GM18507 (cell line): ENCODE data around the gene LAMA2.

Experiments
- DNase-seq: peaks from one replicate; pipeline ENCODE4 v3.0.0; 2011; ENCODE audit warnings: low read depth; ENCODE audit not compliant: insufficient read length; ENCODE audit errors: extremely low spot score
- FAIRE-seq: peaks from 2 replicates; lab custom pipeline; 2011; peaks lifted over from hg19 to GRCh38; lab: Jason Lieb, UNC

The LAMA2 gene

GRCh38 chr6:128899341-128900050, 16.6 kb downstream of the LAMA2 start:
- FAIRE-seq: no peak

GRCh38 chr6:128903715-128904114, 20.8 kb downstream of the LAMA2 start:
- FAIRE-seq: no peak

More at GRCh38 chr6:128899341-128900050, 16.6 kb downstream of the LAMA2 start:
- no peak for DNase-seq

GRCh38 chr6:128914051-128914450, 31.1 kb downstream of the LAMA2 start:
- no peak for FAIRE-seq

More at GRCh38 chr6:128903715-128904114, 20.8 kb downstream of the LAMA2 start:
- no peak for DNase-seq

GRCh38 chr6:128918886-128919285, 35.9 kb downstream of the LAMA2 start:
- DNase-seq (no peak), FAIRE-seq (no peak)

More at GRCh38 chr6:128914051-128914450, 31.1 kb downstream of the LAMA2 start:
- DNase-seq: no peak

GRCh38 chr6:128919412-128920180, 36.7 kb downstream of the LAMA2 start:
- FAIRE-seq: no peak
- no peak for DNase-seq

- no peak for DNase-seq
- FAIRE-seq: no peak
Observed at GRCh38 chr6:128925765-128926164, 42.8 kb downstream of the LAMA2 start.

- DNase-seq (no peak), FAIRE-seq (no peak)
Observed at GRCh38 chr6:128929869-128930268, 46.9 kb downstream of the LAMA2 start.

- no peak for FAIRE-seq
Observed at GRCh38 chr6:128930321-128930720, 47.4 kb downstream of the LAMA2 start.

GRCh38 chr6:128932061-128932460, 49.1 kb downstream of the LAMA2 start:
- FAIRE-seq (no peak), DNase-seq (no peak)

More at GRCh38 chr6:128930321-128930720, 47.4 kb downstream of the LAMA2 start:
- no peak for DNase-seq

GRCh38 chr6:128950864-128951263, 67.9 kb downstream of the LAMA2 start:
- FAIRE-seq (no peak), DNase-seq (no peak)

GRCh38 chr6:128952902-128953301, 70.0 kb downstream of the LAMA2 start:
- FAIRE-seq (no peak), DNase-seq (no peak)

- FAIRE-seq: no peak
Observed at GRCh38 chr6:128954308-128955043, 71.5 kb downstream of the LAMA2 start.

GRCh38 chr6:128963561-128963960, 80.6 kb downstream of the LAMA2 start:
- FAIRE-seq (no peak), DNase-seq (no peak)

More at GRCh38 chr6:128954308-128955043, 71.5 kb downstream of the LAMA2 start:
- no peak for DNase-seq

GRCh38 chr6:128964233-128964755, 81.4 kb downstream of the LAMA2 start:
- no peak for DNase-seq
- no peak for FAIRE-seq

GRCh38 chr6:128964771-128965170, 81.8 kb downstream of the LAMA2 start:
- DNase-seq (no peak), FAIRE-seq (no peak)

- FAIRE-seq (no peak), DNase-seq (no peak)
Observed at GRCh38 chr6:128966934-128967333, 84.0 kb downstream of the LAMA2 start.

GRCh38 chr6:128979071-128979470, 96.1 kb downstream of the LAMA2 start:
- DNase-seq: no peak
- no peak for FAIRE-seq

GRCh38 chr6:128981716-128982115, 98.8 kb downstream of the LAMA2 start:
- DNase-seq: no peak
- no peak for FAIRE-seq

GRCh38 chr6:128990360-128990759, 107.4 kb downstream of the LAMA2 start:
- FAIRE-seq (no peak), DNase-seq (no peak)

- FAIRE-seq: no peak
Observed at GRCh38 chr6:128990915-128991314, 108.0 kb downstream of the LAMA2 start.

More at GRCh38 chr6:128990915-128991314, 108.0 kb downstream of the LAMA2 start:
- DNase-seq: no peak
